ENCODE data around the gene ZZZ3.

ZZZ3 gene

DNA sequence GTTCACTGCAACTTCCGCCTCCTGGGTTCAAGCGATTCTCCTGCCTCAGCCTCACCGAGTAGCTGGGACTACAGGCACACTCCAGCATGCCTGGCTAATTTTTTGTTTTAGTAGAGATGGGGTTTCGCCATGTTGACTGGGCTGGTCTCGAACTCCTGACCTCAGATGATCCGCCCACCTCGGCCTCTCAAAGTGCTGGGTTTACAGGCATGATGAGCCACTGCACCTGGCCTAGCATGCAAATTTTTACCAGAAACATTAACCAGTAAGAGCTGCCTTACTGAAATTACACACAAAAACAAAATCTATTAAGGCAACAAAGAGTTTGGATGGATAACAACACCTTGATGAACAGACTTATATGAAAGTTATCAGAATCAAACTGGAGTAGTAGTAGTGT is 12.1 kb downstream of the ZZZ3 start:
- no peaks in the 10 kb centered on the region for H3K36me3 ChIP-seq (ENCODE audit: control insufficient read depth in 2 of 2, insufficient read depth in 2 of 2, low read length in 2 of 2)

DNA sequence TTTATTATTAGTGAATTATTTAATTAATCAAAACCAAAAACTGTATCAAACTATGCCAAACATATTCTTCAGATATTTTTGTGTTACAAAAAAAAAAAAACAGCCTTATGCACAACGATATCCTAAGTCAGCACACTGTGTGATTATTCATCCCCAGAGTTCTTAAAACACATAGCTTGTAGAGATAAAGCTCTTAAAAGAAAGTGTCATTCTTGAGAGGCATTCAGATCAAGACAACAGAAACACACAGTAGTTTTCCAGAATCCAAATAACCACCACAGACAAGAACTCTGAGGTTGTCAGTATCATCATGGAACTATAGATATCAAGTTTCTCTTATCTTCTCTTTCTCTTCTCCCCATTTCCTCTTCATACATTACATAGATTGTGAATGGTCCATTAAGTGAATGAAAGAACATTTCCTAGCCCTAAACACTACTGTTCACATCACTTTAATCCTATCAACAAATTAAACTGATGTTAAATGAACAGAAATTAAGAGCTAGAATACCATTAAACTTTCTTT is 13.5 kb downstream of the ZZZ3 start:
- H3K9me3 ChIP-seq (ENCODE audit: control insufficient read depth in 2 of 2, low read length in 2 of 2), result no peaks in the 10 kb centered on the region
- peaks cover 3% of the 10 kb centered on the region for H3K4me1 ChIP-seq (ENCODE audit: control insufficient read depth, insufficient read depth, low read length)
- no peaks in the 10 kb centered on the region for H3K36me3 ChIP-seq (ENCODE audit: control insufficient read depth in 2 of 2, insufficient read depth in 2 of 2, low read length in 2 of 2)
- no peak overlapping the region for H3K9ac ChIP-seq (ENCODE audit: low read length in 2 of 2)
- no peaks in the 10 kb centered on the region for H3K27me3 ChIP-seq (ENCODE audit: control insufficient read depth in 1 of 2, insufficient read depth in 2 of 2, low read length in 2 of 2)
- no peak overlapping the region for H3K4me3 ChIP-seq (ENCODE audit: low read length in 2 of 2)
- no peak overlapping the region for H3K27ac ChIP-seq (ENCODE audit: low read length)

More for the DNA sequence above, 12.1 kb downstream of the ZZZ3 start:
- peaks cover 3% of the 10 kb centered on the region for H3K4me1 ChIP-seq (ENCODE audit: control insufficient read depth, insufficient read depth, low read length)
- no peak overlapping the region for H3K9ac ChIP-seq (ENCODE audit: low read length in 2 of 2)
- H3K27ac ChIP-seq (ENCODE audit: low read length), result no peak overlapping the region
- no peaks in the 10 kb centered on the region for H3K9me3 ChIP-seq (ENCODE audit: control insufficient read depth in 2 of 2, low read length in 2 of 2)
- no peaks in the 10 kb centered on the region for H3K27me3 ChIP-seq (ENCODE audit: control insufficient read depth in 1 of 2, insufficient read depth in 2 of 2, low read length in 2 of 2)
- H3K4me3 ChIP-seq (ENCODE audit: low read length in 2 of 2), result no peak overlapping the region

DNA sequence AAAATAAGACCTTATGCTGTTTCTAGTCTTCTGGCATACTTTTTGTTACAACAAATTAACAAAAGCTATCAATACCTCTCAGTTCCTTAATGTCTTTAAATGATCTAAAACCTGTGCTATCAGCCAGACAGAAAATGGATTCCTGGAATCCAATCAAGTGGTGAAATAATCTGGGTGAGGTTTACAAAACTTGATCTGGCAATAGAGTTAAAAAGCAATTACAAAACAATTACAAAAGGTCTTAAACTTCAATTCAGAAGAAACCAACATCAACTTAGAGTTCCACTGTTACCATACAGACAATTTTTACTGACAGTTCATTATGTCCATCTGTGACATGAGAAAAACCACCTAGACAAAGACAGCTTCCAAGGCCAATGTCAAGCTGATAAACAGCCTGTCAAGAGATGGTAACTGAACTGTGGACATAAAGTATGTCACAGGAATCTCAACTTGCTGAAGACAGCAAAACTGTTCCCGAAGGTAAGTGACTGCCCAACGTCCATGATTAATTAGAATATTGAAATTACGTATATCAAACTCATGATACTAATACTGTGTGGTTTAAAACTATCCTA is 17.4 kb downstream of the ZZZ3 start:
- Histone ChIP-seq H3K27ac (ENCODE audit: low read length) (no peak overlapping the region), H3K27me3 (ENCODE audit: control insufficient read depth in 1 of 2, insufficient read depth in 2 of 2, low read length in 2 of 2) (no peaks in the 10 kb centered on the region), H3K9me3 (ENCODE audit: control insufficient read depth in 2 of 2, low read length in 2 of 2) (no peaks in the 10 kb centered on the region), H3K9ac (ENCODE audit: low read length in 2 of 2) (no peak overlapping the region), H3K4me1 (ENCODE audit: control insufficient read depth, insufficient read depth, low read length) (no peaks in the 10 kb centered on the region), H3K36me3 (ENCODE audit: control insufficient read depth in 2 of 2, insufficient read depth in 2 of 2, low read length in 2 of 2) (no peaks in the 10 kb centered on the region), H3K4me3 (ENCODE audit: low read length in 2 of 2) (no peak overlapping the region)

DNA sequence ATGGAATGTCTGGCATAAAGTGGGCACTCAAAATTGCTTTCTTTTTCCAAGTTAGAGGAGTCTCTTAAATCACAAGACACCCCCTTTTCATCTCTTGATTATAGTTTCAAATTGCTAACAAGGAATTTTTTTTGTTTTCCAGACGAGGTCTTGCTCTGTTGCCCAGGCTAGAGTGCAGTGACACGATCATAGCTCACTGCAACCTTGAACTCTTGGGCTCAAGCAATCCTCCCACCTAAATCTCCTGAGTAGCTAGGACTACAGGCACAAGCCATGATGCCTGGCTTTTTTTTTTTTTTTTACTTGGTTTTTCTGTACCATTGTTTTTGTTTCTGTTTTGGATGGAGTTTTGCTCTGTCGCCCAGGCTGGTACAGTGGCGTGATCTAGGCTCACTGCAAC is 20.8 kb downstream of the ZZZ3 start:
- no peaks in the 10 kb centered on the region for H3K9me3 ChIP-seq (ENCODE audit: control insufficient read depth in 2 of 2, low read length in 2 of 2)

DNA sequence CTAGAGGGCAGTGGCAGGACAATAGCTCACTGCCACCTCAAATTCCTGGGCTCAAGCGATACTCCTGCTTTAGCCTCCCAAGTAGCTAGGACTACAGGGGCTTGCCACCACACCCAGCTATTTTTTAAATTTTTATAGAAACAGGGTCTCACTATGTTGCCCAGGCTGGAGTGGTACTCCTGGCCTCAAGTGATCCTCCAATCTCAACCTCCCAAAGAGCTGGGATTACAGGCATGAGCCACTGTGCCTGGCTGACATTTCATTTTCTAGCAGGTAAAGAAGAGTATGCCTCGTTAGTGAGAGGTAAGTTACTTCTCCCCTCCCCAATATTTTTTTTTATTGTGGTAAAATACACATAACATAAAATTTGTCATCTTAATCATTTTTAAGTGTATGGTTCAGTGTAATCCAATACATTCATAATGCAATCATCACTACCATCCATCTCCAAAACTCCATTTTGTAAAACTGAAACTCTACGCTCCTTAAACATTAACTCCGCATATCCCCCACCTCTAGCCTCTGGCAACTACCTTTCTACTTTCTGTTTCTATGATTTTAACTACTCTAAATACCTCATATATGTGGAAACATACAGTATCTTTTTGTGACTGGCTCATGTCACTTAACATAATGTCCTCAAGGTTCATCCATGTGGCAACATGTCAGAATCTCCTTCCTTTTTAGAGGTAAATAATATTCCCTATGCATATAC is 22.4 kb downstream of the ZZZ3 start:
- no peaks in the 10 kb centered on the region for H3K27me3 ChIP-seq (ENCODE audit: control insufficient read depth in 1 of 2, insufficient read depth in 2 of 2, low read length in 2 of 2)
- no peaks in the 10 kb centered on the region for H3K36me3 ChIP-seq (ENCODE audit: control insufficient read depth in 2 of 2, insufficient read depth in 2 of 2, low read length in 2 of 2)
- H3K4me1 ChIP-seq (ENCODE audit: control insufficient read depth, insufficient read depth, low read length), result no peaks in the 10 kb centered on the region
- no peak overlapping the region for H3K9ac ChIP-seq (ENCODE audit: low read length in 2 of 2)
- no peak overlapping the region for H3K4me3 ChIP-seq (ENCODE audit: low read length in 2 of 2)
- H3K27ac ChIP-seq (ENCODE audit: low read length), result no peak overlapping the region
- no peaks in the 10 kb centered on the region for H3K9me3 ChIP-seq (ENCODE audit: control insufficient read depth in 2 of 2, low read length in 2 of 2)

More for the DNA sequence above, 20.8 kb downstream of the ZZZ3 start:
- no peak overlapping the region for H3K4me3 ChIP-seq (ENCODE audit: low read length in 2 of 2)
- H3K36me3 ChIP-seq (ENCODE audit: control insufficient read depth in 2 of 2, insufficient read depth in 2 of 2, low read length in 2 of 2), result no peaks in the 10 kb centered on the region
- H3K27ac ChIP-seq (ENCODE audit: low read length), result no peak overlapping the region
- H3K27me3 ChIP-seq (ENCODE audit: control insufficient read depth in 1 of 2, insufficient read depth in 2 of 2, low read length in 2 of 2), result no peaks in the 10 kb centered on the region
- no peak overlapping the region for H3K9ac ChIP-seq (ENCODE audit: low read length in 2 of 2)
- no peaks in the 10 kb centered on the region for H3K4me1 ChIP-seq (ENCODE audit: control insufficient read depth, insufficient read depth, low read length)

DNA sequence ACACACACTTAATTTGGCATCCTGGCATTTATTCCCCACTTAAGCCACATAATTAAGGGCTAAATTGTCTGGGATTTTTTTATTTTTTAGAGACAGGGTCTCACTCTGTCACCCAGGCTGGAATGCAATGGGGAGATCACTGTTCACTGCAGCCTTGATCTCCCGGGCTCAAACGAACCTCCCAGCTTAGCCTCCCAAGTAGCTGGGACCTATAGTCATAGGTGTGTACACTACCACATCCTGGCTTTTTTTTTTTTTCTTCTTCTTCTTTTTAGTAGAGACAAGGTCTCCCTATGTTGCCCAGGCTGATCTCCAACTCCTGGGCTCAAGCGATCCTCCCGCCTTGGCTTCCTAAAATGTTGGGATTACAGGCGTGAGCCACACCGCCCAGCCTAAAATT is 24.2 kb downstream of the ZZZ3 start:
- no peaks in the 10 kb centered on the region for H3K27me3 ChIP-seq (ENCODE audit: control insufficient read depth in 1 of 2, insufficient read depth in 2 of 2, low read length in 2 of 2)

DNA sequence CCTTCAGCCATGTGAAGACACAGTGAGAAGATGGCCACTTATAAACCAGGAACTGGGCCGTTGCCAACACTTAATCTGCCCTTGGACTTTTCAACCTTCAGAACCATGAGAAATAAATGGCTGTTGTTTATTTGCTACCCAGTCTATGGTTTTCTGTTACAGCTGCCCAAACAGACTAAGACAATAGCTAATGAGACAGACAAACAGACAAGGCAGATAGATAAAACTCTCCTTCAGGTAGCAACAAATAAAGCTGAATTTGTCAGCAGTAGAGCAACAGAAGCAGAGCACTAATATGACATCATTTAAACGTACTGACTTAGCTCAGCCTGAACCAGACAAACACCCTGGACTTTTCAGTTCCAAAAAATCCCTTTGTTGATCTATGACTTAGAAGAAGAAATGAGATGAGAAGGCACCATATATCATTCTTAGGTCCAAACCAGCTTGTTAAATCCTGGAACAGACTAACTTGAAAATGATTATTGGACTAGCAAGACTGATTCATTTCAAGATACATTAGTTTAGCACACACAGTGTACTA is 27.0 kb downstream of the ZZZ3 start:
- H3K4me3 ChIP-seq (ENCODE audit: low read length in 2 of 2), result no peak overlapping the region
- no peaks in the 10 kb centered on the region for H3K27me3 ChIP-seq (ENCODE audit: control insufficient read depth in 1 of 2, insufficient read depth in 2 of 2, low read length in 2 of 2)
- no peak overlapping the region for H3K27ac ChIP-seq (ENCODE audit: low read length)
- H3K4me1 ChIP-seq (ENCODE audit: control insufficient read depth, insufficient read depth, low read length), result no peaks in the 10 kb centered on the region
- H3K36me3 ChIP-seq (ENCODE audit: control insufficient read depth in 2 of 2, insufficient read depth in 2 of 2, low read length in 2 of 2), result no peaks in the 10 kb centered on the region
- peaks cover 3 to 5% of the 10 kb centered on the region in 2 donors for H3K9me3 ChIP-seq (ENCODE audit: control insufficient read depth in 2 of 2, low read length in 2 of 2)
- H3K9ac ChIP-seq (ENCODE audit: low read length in 2 of 2), result no peak overlapping the region

More for the DNA sequence above, 24.2 kb downstream of the ZZZ3 start:
- no peaks in the 10 kb centered on the region for H3K4me1 ChIP-seq (ENCODE audit: control insufficient read depth, insufficient read depth, low read length)
- H3K27ac ChIP-seq (ENCODE audit: low read length), result no peak overlapping the region
- no peaks in the 10 kb centered on the region for H3K9me3 ChIP-seq (ENCODE audit: control insufficient read depth in 2 of 2, low read length in 2 of 2)
- H3K36me3 ChIP-seq (ENCODE audit: control insufficient read depth in 2 of 2, insufficient read depth in 2 of 2, low read length in 2 of 2), result no peaks in the 10 kb centered on the region
- no peak overlapping the region for H3K9ac ChIP-seq (ENCODE audit: low read length in 2 of 2)
- no peak overlapping the region for H3K4me3 ChIP-seq (ENCODE audit: low read length in 2 of 2)

DNA sequence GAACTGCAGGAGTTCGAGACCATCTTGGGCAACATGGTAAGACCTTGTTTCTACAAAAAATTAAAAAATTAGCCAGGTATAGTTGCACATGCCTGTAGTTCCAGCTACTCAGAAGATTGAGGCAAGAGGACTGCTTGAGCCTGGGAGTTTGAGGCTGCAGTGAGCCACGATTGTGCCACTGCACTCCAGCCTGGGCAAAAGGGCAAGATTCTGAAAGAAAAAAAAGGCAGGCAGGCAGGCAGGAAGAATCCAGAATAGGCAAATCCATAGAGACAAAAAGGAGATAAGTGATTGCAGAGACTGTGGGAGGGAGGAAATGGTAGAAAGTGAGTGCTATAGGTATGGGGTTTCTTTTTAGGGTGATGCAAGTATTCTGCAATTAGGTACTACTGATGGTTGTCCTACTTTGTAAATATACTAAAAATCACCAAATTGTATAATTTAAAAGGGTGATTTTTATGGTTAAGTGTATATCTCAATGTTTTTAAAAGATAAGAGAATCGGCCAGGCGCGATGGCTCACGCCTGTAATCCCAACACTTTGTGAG is 29.4 kb downstream of the ZZZ3 start:
- no peaks in the 10 kb centered on the region for H3K36me3 ChIP-seq (ENCODE audit: control insufficient read depth in 2 of 2, insufficient read depth in 2 of 2, low read length in 2 of 2)
- no peak overlapping the region for H3K27ac ChIP-seq (ENCODE audit: low read length)

DNA sequence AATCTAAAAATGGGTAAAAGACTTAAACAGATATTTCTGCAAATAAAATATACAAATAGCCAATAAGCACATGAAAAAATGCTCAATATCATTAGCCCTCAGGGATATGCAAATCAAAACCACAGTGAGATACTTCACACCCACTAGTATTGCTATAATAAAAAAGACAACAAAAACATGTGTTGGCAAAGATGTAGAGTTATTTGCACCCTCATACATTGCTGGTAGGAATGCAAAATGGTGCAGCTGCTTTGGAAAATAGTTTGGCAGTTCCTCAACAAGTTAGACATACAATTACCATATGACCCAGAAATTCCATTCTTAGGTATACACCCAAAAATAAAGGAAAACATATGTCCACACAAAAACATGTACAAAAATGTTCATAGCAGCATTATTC is 30.2 kb downstream of the ZZZ3 start:
- no peaks in the 10 kb centered on the region for H3K36me3 ChIP-seq (ENCODE audit: control insufficient read depth in 2 of 2, insufficient read depth in 2 of 2, low read length in 2 of 2)
- no peak overlapping the region for H3K4me3 ChIP-seq (ENCODE audit: low read length in 2 of 2)
- peaks cover 3 to 11% of the 10 kb centered on the region in 2 donors for H3K9me3 ChIP-seq (ENCODE audit: control insufficient read depth in 2 of 2, low read length in 2 of 2)
- no peaks in the 10 kb centered on the region for H3K4me1 ChIP-seq (ENCODE audit: control insufficient read depth, insufficient read depth, low read length)
- no peak overlapping the region for H3K27ac ChIP-seq (ENCODE audit: low read length)
- no peaks in the 10 kb centered on the region for H3K27me3 ChIP-seq (ENCODE audit: control insufficient read depth in 1 of 2, insufficient read depth in 2 of 2, low read length in 2 of 2)
- H3K9ac ChIP-seq (ENCODE audit: low read length in 2 of 2), result no peak overlapping the region

More for the DNA sequence above, 29.4 kb downstream of the ZZZ3 start:
- H3K4me3 ChIP-seq (ENCODE audit: low read length in 2 of 2), result no peak overlapping the region
- H3K9ac ChIP-seq (ENCODE audit: low read length in 2 of 2), result no peak overlapping the region
- no peaks in the 10 kb centered on the region for H3K4me1 ChIP-seq (ENCODE audit: control insufficient read depth, insufficient read depth, low read length)
- peaks cover 3 to 11% of the 10 kb centered on the region in 2 donors for H3K9me3 ChIP-seq (ENCODE audit: control insufficient read depth in 2 of 2, low read length in 2 of 2)
- no peaks in the 10 kb centered on the region for H3K27me3 ChIP-seq (ENCODE audit: control insufficient read depth in 1 of 2, insufficient read depth in 2 of 2, low read length in 2 of 2)

DNA sequence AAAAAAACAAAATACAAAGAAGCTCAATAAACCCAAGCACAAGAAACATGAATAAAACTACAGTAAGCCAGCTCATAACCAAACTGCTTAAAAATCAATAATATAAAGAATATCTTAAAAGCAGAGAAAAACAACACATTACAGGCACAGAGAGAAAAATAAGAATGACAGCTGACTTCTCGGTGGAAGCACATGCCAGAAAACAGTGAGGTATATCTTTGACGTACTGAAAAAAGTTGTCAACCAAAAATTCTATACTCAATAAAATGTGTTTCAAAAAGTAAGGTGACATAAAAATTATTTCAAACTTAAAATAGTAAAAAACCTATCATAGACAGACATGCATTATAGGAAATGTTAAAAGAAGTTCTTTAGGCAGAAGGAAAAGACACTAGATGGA is 33.3 kb downstream of the ZZZ3 start:
- Histone ChIP-seq H3K4me1 (ENCODE audit: control insufficient read depth, insufficient read depth, low read length) (no peaks in the 10 kb centered on the region), H3K36me3 (ENCODE audit: control insufficient read depth in 2 of 2, insufficient read depth in 2 of 2, low read length in 2 of 2) (peaks cover 5 to 6% of the 10 kb centered on the region in 2 donors), H3K4me3 (ENCODE audit: low read length in 2 of 2) (no peak overlapping the region), H3K9me3 (ENCODE audit: control insufficient read depth in 2 of 2, low read length in 2 of 2) (peaks cover 3 to 11% of the 10 kb centered on the region in 2 donors), H3K27ac (ENCODE audit: low read length) (no peak overlapping the region), H3K27me3 (ENCODE audit: control insufficient read depth in 1 of 2, insufficient read depth in 2 of 2, low read length in 2 of 2) (no peaks in the 10 kb centered on the region), H3K9ac (ENCODE audit: low read length in 2 of 2) (no peak overlapping the region)
